ENCODE measurements around the gene OR5AN1.
"Not testable (repeated sequence)": the region's sequence is repeated elsewhere in the genome, so short reads cannot be mapped to it uniquely, and the experiment has no call there.

GRCh38 chr11:59372324-59372723, 13.6 kb downstream of the OR5AN1 start:
- not testable (repeated sequence) for TF ChIP-seq CTCF (IDR thresholded peaks at IDR 0.05; ENCODE audit: low read depth, low read length); EZH2phosphoT487 (IDR thresholded peaks at IDR 0.05; ENCODE audit: low read depth)

All from OCI-LY3 (cell line).